Right lobe of liver (tissue), 6 donors: ENCODE results near the gene CIZ1. TPM values are rescaled to one million over a fixed set of nuclear protein-coding genes. Genes with fewer than 3 reads are reported as not detected.
"Not testable (repeated sequence)": the region's sequence is repeated elsewhere in the genome, so short reads cannot be mapped to it uniquely, and the experiment has no call there.

Experiments used
- ATAC-seq, 4 donors: fragments of 200-7000 bp; cut with Tn5 transposase; one replicate each; pipeline ENCODE4 v1.9.1; 2020; ENCODE audit warnings: mild to moderate bottlenecking in 4 of 4, moderate library complexity in 4 of 4
- DNase-seq, 3 donors: peaks; one replicate each; pipeline ENCODE4 v3.0.0-alpha.2; 2020
- H3K27ac ChIP-seq, 3 donors: fragments of 200-600 bp; one replicate each; pipeline ENCODE4 v1.8.0; 2022
- H3K27me3 ChIP-seq, 2 donors: fragments of 200-600 bp; one replicate each; pipeline ENCODE4 v1.8.0; 2022
- H3K36me3 ChIP-seq, 4 donors: fragments of 200-600 bp; sonication (generic) in 1 of 4; one replicate each; pipeline versions ENCODE4 v1.5.1 to v1.8.0; 2017 to 2022; ENCODE audit warnings: control low read depth in 1 of 4
- H3K4me1 ChIP-seq, 4 donors: fragments of 200-600 bp; sonication (generic) in 1 of 4; one replicate each; pipeline versions ENCODE4 v1.5.1 to v1.8.0; 2017 to 2022; ENCODE audit warnings: control low read depth in 1 of 4
- H3K4me3 ChIP-seq, 3 donors: fragments of 200-600 bp; one replicate each; pipeline ENCODE4 v1.8.0; 2022
- H3K9me3 ChIP-seq, 4 donors: fragments of 200-600 bp; sonication (generic) in 1 of 4; one replicate each; pipeline versions ENCODE4 v1.5.1 to v1.8.0; 2017 to 2022; ENCODE audit warnings: control low read depth in 1 of 4
- CTCF ChIP-seq, 4 donors: fragments of 200-600 bp in 3 of 4; fragments of 450-650 bp in 1 of 4; IDR thresholded peaks; one replicate each; pipeline versions ENCODE4 v1.5.1 to v1.8.0; 2016 to 2022; ENCODE audit warnings: antibody characterized with exemption in 4 of 4, mild to moderate bottlenecking in 2 of 4
- POLR2A ChIP-seq: fragments of 450-650 bp; IDR thresholded peaks from one replicate; pipeline ENCODE4 v1.6.1; 2017; ENCODE audit warnings: antibody characterized with exemption, mild to moderate bottlenecking
- WGBS: methylation state at CpG from one replicate; pipeline ENCODE4 v1.1.6; 2018; ENCODE audit warnings: low coverage, low lambda C conversion rate; ENCODE audit not compliant: insufficient coverage; ENCODE audit errors: missing lambda C conversion rate; 5-methylcytosine and 5-hydroxymethylcytosine counted together
- intact Hi-C, 2 donors: fragments of 100-400 bp; cut with DNase I; formaldehyde crosslinking; loops; one replicate each; pipeline versions ENCODE4 v1.11.2 to v1.14.1; 2022
- total RNA-seq, 6 experiments: library from RNA; depleted of rRNA in 2 of 6; stranded (reverse); fragments of >200 nt in 2 of 6; fragmentation: NEBNext Ultra II Directional in 3 of 6; extraction: Animal tissue kit (Norgen Biotek cat#: 25700) in 3 of 6; gene quantifications; one replicate each; pipeline versions ENCODE4 v1.1.0 to v1.2.4, GENCODE V29; 2016 to 2023
- donor health status: DM: no; HTN: yes; CAD: no.
- donor health status: DM: no; HTN: no; CAD: no.
- donor health status: DM: no; HTN: no; CAD: no.
- donor health status: DM: no; HTN: yes; CAD: no.
- donor health status: DM: no; HTN: yes; CAD: no.

Gene CIZ1
- total RNA-seq, 6 experiments from 2014 or later = 15.9 to 33.5 (median 24.0) TPM

GRCh38 chr9:128139621-128140020, 51.8 kb downstream of the CIZ1 start:
- Histone ChIP-seq H3K36me3 (no peaks in the 10 kb centered on the region), H3K9me3 (no peaks in the 10 kb centered on the region), H3K4me1 (no peaks in the 10 kb centered on the region), H3K27ac (no peak overlapping the region), H3K4me3 (no peak overlapping the region), H3K27me3 (no peaks in the 10 kb centered on the region)
- WGBS = 90% methylated on average over 2 of the region's 16 CpGs
- intact Hi-C loops = no loop called here
- no peak for TF ChIP-seq POLR2A
- no peak for TF ChIP-seq CTCF (IDR thresholded peaks at IDR 0.05)
- ATAC-seq (no peak), DNase-seq (peak; percentile 4 to 21 (median 19))

- intact Hi-C loops = no loop called here
- whole genome bisulfite sequencing = no CpG with 5 or more reads among the region's 3 CpGs
- H3K4me3 ChIP-seq = no peak overlapping the region
- no peaks in the 10 kb centered on the region for H3K9me3 ChIP-seq
- H3K27ac ChIP-seq = no peak overlapping the region
- no peak for TF ChIP-seq POLR2A
- no peak for TF ChIP-seq CTCF (IDR thresholded peaks at IDR 0.05)
- no peaks in the 10 kb centered on the region for H3K4me1 ChIP-seq
- ATAC-seq (peak; percentile 20 to 74 (median 56)), DNase-seq (peak; percentile 24 to 52 (median 42))
- H3K36me3 ChIP-seq = no peaks in the 10 kb centered on the region
- H3K27me3 ChIP-seq = no peaks in the 10 kb centered on the region
These were observed 53.4 kb downstream of the CIZ1 start for GRCh38 chr9:128138001-128138400.

GRCh38 chr9:128136816-128137793, 54.3 kb downstream of the CIZ1 start:
- Histone ChIP-seq H3K27ac (no peak overlapping the region), H3K9me3 (no peaks in the 10 kb centered on the region), H3K27me3 (no peaks in the 10 kb centered on the region), H3K4me3 (no peak overlapping the region), H3K36me3 (no peaks in the 10 kb centered on the region), H3K4me1 (no peaks in the 10 kb centered on the region)
- TF ChIP-seq POLR2A (no peak), CTCF (IDR thresholded peaks at IDR 0.05) (no peak)
- ATAC-seq (peak in 3 of 4 donors; percentile 7 to 10 (median 10)), DNase-seq (peak; percentile 8 to 42 (median 40))
- WGBS = 83% methylated on average over 11 of the region's 18 CpGs
- intact Hi-C loops = no loop called here

GRCh38 chr9:128135561-128135960, 55.8 kb downstream of the CIZ1 start:
- H3K27ac ChIP-seq, H3K27me3 ChIP-seq, H3K4me1 ChIP-seq, intact Hi-C loops, H3K9me3 ChIP-seq, H3K36me3 ChIP-seq, ATAC-seq, H3K4me3 ChIP-seq: not testable (repeated sequence)
- DNase-seq = peak in 2 of 3 donors; percentile 3 to 26
- 86% methylated on average over 2 of the region's 8 CpGs for WGBS

- WGBS = 50% methylated on average over 4 of the region's 8 CpGs
- intact Hi-C loops, ATAC-seq: not testable (repeated sequence)
These were observed 59.2 kb downstream of the CIZ1 start for GRCh38 chr9:128132139-128132538.

GRCh38 chr9:128131346-128131745, 60.0 kb downstream of the CIZ1 start:
- H3K27me3 ChIP-seq, H3K4me3 ChIP-seq, H3K27ac ChIP-seq, H3K36me3 ChIP-seq, intact Hi-C loops, H3K9me3 ChIP-seq, ATAC-seq: not testable (repeated sequence)
- WGBS = 80% methylated on average over 5 of the region's 8 CpGs
- H3K4me1 ChIP-seq = peaks cover 0 to 14% (median 5%) of the 10 kb centered on the region in 4 donors
- DNase-seq = peak in 2 of 3 donors; percentile 12 to 35

More at GRCh38 chr9:128132139-128132538, 59.2 kb downstream of the CIZ1 start:
- H3K9me3 ChIP-seq, H3K4me3 ChIP-seq, H3K27me3 ChIP-seq, H3K4me1 ChIP-seq, H3K27ac ChIP-seq, H3K36me3 ChIP-seq: not testable (repeated sequence)
- peak; percentile 24 to 43 (median 38) for DNase-seq

- H3K27me3 ChIP-seq, H3K36me3 ChIP-seq, H3K27ac ChIP-seq, intact Hi-C loops, H3K4me3 ChIP-seq, ATAC-seq, H3K9me3 ChIP-seq: not testable (repeated sequence)
- 65% methylated on average over 6 of the region's 7 CpGs for WGBS
- peak; percentile 12 to 22 (median 16) for DNase-seq
- H3K4me1 ChIP-seq = peaks cover 0 to 20% (median 9%) of the 10 kb centered on the region in 4 donors
These were observed 60.7 kb downstream of the CIZ1 start for GRCh38 chr9:128130651-128131050.
